SW480 (cell line): ENCODE measurements around the gene RPS6KA3.
A peak's percentile ranks its signal among the peaks of the same experiment; 100 is the strongest.
"Not testable (repeated sequence)": the region's sequence is repeated elsewhere in the genome, so short reads cannot be mapped to it uniquely, and the experiment has no call there.

Experiments
- DNase-seq: peaks from one replicate; pipeline ENCODE4 v3.0.0-alpha.2; 2016; ENCODE audit warnings: low spot score

The RPS6KA3 gene

GRCh38 chrX:20143111-20143510 is 123.6 kb downstream of the RPS6KA3 start:
- no peak for DNase-seq

DNA sequence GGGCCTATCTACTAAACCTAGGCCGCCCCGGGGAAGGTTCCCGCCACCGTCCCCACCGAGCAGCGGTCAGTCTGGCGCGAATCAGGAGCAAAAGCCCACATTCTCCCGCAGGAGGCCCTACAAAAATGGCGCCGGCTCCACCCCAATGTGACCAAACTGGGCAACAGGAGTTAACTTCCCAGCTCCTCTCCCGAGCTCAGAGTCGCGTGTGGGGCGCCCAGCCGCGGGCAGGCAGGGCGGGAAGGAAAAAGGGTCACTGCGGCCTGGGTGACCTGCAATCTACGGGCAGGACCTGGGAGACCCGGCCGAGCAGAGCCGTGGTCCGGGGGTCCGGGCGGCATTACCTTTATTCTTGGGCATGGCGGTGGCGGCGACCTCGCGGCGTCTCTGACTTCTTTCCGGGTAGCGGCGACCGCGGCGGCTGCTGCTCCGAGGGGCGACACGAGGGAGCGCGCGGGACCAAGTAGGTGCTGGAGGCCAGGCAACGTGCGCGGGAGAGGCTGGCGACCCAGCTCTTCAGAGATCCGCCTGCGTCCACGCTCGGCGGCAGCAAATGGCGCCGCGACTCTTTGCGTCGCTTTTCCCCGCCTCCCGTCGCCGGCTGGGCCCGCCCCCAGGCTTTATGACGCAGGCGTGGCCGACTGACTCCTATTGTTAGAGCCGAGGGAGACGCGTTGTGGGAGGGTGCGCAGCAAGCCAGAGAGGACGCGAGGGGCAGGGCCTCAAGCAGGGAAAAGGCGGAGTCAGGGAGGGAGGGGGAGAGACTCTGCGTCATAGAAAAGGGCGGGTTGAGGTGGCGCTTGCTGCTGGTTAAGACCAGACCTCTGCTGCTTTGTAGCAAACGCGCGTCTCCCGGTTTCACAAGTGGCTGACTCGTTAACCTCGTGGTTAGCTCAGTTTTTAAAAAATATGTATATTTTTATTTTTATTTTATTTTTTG is 125.2 kb downstream of the RPS6KA3 start, which contains the start of gene EIF1AX:
EIF1AX (minus strand) TSS at position 558 of the 940 bp plus-strand sequence; CDS start at position 360, 198 bp downstream.
- DNase-seq: peak; percentile 97

- DNase-seq: no peak
Measured at GRCh38 chrX:20140420-20140819, 126.3 kb downstream of the RPS6KA3 start.

DNA sequence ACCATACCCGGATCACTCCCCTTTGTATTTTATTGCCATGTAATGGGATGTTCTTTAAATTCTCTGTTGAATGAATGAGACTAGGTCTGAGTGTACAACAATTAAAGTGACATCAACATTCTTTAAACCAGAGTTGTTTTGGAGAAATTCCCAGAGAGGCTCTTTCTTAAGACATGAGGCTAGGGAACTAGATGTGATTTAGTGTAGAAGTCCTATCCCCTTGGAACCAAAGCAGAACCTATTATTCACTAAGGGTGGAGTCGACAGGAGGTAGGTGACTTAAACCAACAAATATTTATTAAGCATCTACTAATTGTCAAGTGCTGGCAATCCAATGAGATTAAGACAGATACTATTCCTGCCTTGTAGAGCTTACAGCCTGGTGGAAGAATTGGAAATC is 126.7 kb downstream of the RPS6KA3 start:
- no peak for DNase-seq

DNA sequence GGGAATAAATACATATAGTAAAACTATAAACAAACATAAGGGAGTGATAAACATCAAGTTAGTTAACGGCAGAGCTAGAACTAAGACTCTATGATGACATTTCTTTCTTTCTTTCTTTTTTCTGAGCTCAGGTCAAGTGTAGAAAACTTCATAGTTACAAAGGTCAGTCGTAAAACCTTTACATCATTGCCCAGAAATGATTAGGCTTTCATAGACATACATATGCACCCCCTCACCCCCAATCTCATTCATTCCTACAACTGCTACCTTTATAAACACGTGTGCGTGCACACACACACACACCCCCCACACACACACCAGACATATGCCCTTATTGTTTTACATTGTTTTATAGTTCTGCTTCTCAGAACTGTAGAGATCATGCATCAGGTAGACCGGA is 130.8 kb downstream of the RPS6KA3 start:
- no peak for DNase-seq

DNA sequence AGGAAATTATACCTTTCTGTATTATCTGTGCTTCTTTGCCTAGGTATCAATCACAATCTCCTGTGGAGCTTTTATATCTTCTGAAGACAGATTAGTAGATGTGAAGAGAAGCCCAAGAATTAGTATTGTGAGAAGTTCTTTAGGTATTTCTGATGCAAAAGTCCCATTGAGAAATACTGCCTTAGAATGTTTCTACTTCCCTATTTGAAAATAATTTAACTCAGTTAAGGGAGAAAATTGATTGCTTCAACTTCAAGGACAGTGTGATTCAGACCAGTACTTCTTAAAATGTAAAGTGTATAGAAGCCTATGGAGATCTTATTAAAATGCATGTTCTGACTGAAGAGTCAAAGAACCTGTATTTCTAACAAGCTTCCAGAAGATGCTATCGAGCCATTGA is 134.0 kb downstream of the RPS6KA3 start:
- DNase-seq: no peak

GRCh38 chrX:20130357-20130756 is 136.4 kb downstream of the RPS6KA3 start:
- no peak for DNase-seq

- no peak for DNase-seq
Measured at GRCh38 chrX:20129547-20129946, 137.2 kb downstream of the RPS6KA3 start.

DNA sequence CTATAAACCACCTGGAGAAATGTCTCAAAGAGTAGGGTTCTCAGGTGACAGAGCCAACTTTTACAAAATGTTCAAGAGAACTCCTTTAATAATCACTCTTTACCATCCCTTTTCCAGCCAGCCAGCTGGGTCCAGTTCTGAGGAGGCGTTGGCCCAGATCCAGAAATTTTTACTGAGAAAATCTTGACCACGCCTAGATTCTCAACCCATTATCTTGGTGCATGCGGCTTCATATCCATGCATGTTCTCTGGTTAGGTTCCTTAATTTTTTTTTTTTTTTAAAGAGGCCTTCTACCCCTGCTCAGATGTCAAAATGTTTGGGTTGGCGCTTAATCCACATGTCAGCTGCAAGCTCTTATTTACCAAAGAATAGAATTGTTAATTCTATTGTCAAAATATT is 138.0 kb downstream of the RPS6KA3 start:
- DNase-seq: no peak

DNA sequence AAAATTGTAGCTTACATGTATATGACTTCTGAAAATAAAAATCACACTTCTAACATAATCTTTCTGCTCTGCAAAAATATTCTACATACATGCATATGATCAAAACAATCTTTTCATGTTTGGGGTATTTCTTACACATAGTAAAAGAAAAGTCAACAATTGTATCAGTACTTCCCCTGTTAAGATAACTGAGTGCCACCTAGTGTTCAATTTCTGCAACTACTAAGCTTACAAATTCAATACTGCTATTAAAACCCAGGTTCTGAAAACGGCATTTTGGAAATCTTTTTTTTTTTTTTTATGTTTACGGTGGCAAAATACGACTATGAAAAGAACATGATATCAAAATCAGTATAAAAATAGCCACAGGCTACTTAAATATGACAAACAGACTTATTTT is 139.3 kb downstream of the RPS6KA3 start:
- DNase-seq: not testable (repeated sequence)

- DNase-seq: not testable (repeated sequence)
Measured at GRCh38 chrX:20126833-20127232, 139.9 kb downstream of the RPS6KA3 start.

DNA sequence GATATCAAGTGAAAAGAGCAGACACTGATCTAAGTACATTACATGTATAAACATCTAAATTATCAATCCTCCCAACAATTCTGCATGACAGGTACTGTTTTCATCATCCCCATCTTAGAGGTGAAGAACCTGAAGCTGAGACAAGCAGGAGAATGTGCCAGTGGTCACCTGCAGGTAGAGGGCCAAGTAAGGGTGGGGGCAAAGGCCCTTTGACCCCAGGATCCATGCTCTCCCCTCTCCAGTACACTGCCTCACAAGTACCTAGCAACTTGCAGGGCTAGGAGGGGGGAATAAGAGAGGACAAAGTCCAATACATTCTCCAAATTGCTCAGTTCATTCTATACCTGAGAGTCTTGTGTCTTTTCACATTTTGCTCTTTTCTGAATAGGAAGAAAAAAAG is 141.7 kb downstream of the RPS6KA3 start:
- DNase-seq: no peak

DNA sequence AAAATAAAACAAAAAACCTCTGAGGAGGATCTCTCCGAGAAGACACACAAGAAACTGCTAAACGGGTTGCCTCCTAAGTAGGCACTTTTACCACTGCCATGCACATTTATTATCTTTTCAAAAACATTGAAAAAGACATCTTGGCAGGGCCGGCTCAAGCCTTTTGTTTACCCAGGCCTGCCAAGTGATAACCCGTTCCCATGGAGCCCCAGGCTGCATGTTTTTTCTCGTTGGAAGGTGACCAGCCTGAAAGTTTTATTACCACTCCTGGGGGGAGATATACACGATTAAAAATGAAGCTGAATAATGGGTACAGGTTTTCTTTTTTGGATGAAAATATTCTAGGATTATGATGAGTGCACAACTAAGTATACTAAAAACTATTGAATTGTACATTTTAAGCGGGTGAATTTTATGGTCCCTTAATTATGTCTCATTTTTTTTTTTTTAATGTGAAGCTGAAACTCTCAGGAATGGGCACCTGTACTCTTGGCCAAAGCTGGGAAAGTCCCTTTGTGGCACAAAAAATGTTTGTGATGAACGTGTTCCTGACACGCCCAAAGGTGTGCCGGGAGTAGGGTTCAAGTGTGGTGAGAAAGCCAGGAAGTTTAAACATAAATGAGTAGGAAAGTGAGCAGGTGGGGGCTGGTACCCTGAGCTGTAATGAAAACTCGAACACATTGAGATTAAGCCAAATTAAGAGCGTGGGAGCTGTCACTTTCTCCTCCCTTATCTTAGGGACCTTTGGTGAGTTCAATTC is 148.5 kb downstream of the RPS6KA3 start:
- peak; percentile 57 for DNase-seq

DNA sequence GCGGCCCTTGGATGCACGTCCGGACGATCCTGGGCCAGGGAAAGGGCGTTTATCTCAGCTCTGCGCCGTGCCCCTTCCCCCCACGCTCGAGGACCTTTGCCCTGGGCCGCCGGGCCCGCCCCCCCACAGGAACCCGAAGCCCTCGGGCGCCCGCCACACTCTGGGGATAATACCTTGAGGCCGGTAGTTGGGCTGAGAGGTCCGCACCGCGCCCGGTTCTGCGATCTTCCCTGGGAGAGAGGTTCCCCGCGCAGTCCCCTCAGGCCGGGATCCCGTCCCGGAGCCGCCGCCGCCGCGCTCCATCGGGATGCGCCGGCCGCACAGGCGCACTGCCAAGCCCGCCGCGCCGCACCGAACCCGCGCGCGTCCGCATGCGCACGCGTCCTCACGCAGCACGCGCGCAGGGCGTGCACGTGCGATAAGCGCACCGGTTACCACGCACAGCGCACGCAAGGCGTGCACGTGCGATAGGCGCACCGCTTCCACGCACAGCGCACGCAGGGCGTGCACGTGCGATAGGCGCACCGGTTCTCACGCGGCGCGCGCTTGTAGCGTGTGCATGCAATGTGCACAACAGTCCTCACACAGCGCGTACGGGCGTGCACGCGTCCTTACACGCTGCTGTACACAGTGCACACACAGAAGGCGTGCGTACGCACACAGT is 150.0 kb downstream of the RPS6KA3 start, which contains the start of gene MAP7D2:
MAP7D2 (minus strand) TSS at position 331 of the 664 bp plus-strand sequence; CDS start at position 303, 28 bp downstream.
- peak; percentile 40 for DNase-seq

DNA sequence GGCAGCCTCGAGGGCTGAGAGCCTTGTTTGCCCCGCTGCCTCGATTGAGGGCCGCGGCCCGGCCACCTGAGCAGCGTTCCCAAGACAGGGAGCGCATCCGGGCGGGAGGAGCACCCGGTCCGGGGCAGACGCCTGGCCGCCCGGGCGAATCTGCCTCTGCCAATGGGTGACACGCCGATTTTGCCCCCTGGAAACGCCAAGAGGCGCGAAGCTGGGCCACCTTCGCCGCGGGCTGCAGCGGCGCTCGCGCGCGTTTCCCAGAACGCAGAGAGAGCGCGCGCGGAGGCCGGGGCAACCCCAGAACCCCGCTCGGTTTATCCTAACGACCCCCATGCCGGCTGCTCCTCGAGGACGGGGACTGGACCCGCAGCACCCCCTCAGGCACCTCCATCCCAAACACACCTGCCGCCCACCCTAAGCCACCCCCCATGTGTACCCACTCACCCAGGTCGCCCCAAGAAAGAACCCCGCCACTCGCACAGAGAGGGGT is 150.6 kb downstream of the RPS6KA3 start:
- peak; percentile 36 for DNase-seq

- no peak for DNase-seq
Measured at GRCh38 chrX:20112022-20112774, 154.5 kb downstream of the RPS6KA3 start.

DNA sequence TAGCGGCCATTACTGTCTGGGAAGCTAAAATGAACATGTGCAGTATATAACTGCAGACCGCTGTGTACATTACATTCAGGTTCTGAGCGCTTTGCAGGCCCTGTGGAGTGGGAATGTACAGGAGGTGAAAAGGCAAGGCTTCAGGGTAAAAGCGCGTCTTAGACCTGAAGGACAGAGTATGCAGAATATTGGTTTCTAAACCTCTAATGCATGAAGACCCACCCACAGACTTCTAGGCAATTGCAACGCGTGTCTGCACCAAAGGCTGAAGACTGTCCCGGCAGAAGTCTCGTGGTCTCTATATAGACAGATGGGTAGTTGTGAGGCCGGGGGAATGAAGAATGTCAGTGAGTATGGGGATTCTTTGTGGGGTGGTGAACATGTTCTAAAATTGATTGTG is 155.4 kb downstream of the RPS6KA3 start:
- DNase-seq: no peak

DNA sequence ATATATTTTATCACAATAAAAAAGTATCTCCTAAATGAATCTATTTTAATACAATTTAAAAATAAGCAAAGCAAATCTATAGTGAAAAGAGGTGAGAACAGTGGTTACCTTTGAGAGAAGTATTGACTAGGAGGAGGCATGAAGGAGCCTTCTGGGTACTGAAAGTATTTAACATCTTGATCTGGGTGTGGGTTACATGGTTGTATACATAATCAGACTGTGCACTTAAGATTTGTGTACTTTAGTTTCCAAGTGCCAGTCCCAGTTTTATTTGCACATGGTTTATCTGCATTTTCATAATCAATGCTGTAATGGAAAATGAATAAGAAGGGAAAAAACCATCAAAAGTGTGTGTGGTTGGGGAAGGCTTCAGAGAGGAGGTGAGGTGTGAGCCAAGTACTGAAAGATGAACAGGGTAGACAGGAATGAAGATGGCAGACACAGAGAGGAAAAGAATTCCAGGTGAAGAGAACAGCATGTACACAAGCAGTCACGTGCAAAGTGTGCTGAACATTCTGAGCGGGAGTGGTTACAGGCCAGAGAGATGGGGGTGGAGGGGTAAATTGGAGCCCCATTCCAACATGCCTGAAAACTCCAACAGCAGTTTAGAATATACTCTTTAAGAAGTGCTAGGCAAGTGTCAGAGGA is 164.7 kb downstream of the RPS6KA3 start:
- DNase-seq: no peak
